GM21390 (cell line): Measurements from ENCODE around the gene NPLOC4.

Source experiments
- ATAC-seq: cut with Tn5 transposase; IDR thresholded peaks from one replicate; pipeline ENCODE4 v1.9.1; 2021; ENCODE audit not compliant: unreplicated experiment

Gene NPLOC4

DNA sequence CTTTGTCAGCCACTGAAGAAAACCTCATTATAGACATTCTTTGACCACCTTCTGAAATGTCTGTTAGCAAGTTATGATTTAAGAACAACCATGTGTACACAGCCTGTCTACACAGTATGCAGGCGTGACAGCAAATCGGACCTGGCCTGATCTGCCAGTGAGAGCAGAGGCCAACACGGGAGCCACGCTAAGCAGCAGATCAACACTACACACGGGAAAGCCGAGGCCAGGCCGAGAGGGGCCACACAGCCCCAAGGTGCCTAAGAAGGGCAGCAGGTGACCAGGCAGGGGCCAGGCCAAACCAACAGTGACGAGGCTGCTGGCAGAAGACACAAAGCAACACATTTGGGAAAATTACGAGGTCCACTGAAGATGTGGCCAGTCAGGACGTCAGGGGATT, 68.5 kb downstream of the NPLOC4 start:
- ATAC-seq: no peak

DNA sequence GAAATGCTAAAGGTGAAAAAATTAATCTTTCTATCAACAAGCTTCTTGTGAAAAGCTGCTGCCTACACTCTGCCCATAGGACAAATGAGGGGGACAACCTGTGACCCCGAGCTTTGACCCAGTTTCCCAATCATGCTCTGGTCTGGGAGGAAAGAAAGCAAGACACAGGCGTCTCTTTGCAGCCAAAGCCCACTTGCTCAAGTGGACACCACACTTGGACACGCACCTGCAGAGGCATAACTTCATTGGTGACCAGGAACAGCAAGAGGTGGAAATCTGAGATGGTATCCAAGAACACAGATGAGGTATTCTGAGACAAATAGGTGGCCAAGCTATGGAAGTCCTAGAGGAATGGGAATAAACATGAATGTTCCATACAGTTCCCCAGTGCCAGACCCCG, 69.7 kb downstream of the NPLOC4 start:
- ATAC-seq: no peak

DNA sequence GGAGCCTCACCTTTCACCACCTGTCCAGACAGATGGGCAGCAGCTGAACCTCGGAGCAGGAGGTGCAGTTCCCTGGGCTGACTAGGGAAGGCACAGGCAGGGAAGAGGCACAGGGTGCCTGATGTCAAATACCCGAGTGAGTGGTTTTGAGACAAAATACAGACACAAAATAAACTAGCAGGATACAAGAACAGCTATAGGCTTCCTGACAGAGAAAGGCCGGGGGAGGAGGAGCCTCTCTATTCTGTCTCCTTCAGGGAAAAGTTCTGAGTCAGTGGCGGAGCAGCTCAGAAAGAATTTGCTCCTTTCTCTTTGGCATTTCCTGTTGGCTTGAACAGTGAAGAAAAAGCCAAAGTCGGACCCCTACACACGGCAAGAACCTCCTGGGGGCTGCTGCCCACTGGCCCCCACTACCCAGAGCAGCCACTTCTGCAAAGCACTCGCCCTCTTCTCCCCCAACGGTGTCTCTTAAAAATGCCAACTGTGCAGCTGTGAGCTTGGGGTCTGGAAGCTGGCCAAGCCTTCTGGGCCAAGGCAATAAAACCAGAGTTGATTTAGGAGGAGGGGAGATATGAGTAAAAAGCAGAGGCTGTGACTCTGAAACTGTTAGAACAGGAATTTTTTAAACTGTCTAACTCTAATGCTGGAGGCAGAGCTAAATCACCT, 70.3 kb downstream of the NPLOC4 start:
- ATAC-seq: no peak

DNA sequence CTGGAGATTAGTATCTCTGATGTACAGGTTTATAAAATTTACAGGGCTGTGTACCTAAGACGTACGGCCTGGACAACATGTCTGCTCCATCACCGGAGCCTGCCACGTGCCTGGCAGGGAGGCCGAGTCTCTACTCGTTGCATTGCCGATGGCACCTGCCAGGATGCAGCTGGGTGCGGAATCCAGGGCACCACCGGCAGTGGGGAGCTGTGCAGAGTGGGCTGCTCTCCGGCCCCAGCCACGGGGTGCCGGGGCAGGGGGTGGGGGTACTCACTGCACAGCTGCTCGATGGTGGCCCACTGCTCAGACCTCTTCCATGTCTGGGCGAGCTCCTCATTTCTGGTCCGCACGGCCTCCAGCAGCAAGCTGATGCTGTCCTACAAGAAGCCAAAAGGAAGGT, 71.7 kb downstream of the NPLOC4 start:
- ATAC-seq: no peak

DNA sequence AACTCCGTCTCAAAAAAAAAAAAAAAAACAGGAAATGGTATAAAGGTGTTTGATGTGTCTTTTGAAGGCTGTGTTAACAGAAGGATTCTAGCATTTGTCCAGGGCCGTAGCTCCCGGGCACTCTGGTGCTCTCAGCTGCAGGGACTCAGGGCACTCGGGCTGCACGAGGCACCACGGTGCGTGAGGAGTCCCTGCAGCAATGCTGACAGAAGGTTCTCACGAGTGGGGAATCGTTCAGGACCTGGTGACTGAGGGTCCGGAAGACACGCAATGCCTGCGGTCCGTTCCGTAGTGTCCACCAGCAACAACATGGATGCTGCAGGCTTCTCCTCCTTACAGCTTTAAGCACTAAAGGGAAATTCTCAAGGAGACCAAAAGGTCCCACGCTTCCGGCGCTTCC, 72.1 kb downstream of the NPLOC4 start:
- ATAC-seq: no peak

DNA sequence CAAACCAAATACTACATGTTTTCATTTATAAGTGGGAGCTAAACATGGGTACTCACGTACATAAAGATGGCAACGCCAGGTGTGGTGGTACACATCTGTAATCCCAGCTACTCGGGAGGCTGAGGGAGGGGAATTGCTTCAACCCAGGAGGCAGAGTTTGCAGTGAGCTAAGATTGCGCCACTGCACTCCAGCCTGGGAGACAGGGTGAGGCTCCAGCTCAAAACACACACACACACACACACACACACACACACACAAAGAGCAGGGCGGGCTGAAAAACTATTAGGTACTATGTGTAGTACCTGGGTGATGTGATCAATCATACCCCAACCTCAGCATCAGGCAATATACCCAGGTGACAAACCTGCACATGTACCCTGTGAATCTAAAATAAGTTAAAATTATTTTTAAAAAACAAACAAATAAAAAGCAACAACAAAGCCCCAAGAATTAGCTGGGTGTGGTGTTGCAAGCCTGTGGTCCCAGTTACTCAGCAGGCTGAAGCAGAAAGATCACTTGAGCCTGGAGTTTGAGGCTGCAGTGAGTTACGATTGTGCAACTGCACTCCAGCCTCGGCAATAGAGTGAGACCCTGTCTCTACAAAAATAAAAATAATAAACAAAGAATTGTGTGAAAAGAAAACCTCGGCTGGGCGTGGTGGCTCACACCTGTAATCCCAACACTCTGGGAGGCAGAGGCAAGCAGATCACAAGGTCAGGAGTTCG, 72.9 kb downstream of the NPLOC4 start:
- no peak for ATAC-seq

DNA sequence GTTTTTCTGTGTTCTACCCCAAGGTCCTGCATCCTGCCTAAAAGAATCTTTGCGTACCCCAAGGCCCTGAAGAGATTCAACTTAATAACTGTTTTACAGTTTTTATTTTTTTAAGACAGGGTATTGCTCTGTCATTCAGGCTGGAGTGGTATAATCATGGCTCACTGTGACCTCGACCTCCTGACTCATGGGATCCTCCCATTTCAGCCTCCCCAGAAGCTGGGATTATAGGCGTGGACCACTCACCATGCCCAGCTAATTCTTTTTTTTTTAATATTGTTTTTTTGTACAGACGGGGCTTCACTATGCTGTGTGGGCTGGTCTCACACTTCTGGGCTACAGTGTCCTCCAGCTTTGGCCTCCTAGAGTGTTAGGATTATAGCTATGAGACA, 75.4 kb downstream of the NPLOC4 start:
- no peak for ATAC-seq

DNA sequence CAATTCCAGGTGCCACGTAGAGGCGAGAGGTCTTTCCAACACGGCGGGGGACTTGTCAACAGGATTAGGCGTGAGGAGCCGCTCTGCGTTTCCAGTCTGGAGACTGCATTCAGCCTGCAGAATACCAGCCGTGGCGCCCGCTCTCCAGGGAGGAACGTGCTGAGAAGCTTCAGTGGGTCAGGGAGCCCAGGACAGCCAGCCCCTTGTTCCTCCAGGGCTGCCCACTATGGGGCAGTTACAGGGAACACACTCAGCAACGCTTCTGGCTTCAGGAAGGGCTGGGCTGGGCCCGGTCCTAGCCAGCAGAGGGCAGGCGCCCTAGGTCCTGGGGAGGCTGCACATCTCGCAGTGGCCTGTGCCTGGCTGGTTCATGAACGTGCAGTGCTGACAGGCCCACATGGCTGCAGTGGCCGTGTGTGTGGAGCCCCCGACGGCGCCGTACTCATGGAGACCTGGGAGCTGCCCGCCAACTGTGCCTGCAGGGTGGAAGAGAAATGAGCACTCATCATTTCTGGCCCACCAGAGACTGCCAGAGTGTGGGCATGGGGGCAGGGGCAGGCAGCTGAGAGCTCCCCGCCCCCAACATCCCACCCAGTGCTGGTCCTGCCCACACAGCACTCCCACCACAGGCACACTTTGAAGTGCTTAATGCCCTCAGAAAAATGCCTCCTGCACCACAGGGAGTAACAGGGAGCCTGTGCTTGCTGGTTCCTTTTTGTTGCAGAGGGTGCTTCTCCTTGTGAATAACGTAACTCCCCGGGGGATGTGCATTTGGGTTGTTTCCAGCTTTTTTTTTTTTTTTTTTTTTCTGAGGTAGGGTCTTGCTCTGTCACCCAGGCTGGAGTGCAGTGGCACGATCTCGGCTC, 77.7 kb downstream of the NPLOC4 start:
- no peak for ATAC-seq

DNA sequence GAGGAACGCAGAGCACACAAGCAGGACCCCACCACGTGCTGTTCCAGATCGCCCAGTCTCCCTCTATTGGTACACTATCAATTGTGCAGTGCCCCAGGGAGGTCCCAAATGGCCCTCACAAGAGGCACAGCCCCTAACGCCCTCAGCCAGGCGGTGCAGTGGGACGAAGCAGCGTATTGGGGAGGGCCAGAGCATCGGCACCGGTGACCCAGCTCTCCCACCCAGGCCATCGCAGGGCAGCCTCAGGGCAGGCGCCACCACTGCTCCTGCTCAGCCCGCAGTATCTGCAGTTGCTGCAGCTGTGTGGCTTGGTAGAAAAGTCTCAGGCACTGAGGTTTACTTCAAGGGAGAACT, 78.8 kb downstream of the NPLOC4 start:
- ATAC-seq: no peak

DNA sequence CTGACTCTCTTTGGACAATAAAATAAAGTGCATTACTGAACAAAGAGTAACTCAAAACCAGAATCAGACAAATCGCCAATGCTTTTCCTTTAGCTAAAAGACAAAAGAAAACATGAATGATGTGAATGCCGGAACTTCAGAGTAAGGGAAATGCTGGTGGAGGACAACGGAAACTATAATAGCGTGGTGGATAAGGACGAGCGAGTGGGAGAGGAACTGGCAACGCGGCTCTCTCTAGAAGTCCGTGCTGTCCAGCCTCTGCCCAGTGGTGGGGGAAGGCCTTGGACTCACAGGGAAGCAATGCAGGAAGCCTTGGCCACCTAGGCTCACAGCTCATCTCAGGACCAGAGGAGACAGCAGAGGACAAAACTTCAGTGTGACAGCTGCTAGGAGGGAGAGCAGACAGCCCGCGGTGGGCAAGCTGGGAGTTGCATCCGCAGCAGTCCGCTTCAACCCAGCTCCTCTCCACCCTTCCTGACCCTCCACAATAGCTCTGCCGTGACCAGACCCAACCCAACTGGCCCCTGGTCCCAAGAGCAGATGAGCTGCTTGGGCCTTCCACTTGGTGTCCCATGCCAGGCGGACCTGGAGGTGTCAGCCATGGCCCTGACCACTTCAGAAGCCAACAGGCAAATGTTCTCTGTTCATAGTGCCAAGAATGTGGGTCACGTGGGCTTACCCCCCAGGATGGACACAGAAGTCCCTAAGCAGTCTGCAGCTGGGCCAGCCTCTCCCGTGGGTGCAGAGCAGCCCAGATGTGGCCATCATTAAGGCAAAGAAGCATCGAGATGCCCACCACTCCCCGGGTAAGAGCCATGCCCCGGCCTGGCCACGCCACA, 79.4 kb downstream of the NPLOC4 start:
- ATAC-seq: no peak

DNA sequence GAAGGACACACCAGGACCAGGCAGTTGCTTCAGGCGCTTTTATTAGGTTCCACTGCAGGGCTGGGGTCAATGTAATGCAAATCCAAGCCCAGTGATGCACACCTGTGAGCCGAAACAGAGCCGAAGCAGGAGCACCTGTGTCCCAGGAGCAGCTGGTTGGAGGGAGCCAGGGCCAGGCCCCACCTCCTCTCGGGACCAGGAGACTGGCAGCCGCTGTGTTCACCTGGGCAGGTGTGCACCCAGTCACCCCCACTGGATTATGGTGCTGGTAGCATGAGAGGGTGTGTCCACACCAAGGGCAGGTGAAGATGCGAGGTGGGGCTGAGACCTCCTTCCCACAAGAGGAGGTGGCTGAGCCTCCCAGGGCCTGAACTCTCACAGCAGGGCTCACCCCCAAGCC, 80.0 kb downstream of the NPLOC4 start:
- ATAC-seq: no peak

DNA sequence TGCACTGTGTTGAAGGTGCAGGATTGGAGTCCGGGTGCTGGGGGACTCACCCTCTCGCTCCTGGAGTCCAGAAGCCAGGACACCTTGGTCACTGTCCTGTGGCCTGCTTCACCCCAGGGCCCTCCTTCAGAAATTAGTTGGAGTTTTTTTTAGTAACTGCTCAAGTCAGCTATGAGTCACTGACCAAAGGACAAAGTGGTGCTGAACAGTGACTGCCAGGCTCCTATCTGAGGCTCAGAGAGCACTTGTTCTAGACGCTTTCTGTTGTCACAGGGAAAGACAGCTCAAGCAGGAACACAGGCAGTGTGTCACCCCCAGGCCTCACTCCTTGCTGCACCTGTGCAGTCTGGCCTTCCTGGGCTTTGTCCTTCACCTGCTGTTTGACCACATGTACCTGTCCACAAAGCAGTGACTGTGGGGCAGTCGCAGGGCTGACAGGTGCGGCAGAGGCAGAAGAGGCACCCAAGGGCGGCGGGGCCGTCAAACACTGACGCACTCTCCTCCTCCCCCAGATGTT, 80.7 kb downstream of the NPLOC4 start:
- no peak for ATAC-seq

DNA sequence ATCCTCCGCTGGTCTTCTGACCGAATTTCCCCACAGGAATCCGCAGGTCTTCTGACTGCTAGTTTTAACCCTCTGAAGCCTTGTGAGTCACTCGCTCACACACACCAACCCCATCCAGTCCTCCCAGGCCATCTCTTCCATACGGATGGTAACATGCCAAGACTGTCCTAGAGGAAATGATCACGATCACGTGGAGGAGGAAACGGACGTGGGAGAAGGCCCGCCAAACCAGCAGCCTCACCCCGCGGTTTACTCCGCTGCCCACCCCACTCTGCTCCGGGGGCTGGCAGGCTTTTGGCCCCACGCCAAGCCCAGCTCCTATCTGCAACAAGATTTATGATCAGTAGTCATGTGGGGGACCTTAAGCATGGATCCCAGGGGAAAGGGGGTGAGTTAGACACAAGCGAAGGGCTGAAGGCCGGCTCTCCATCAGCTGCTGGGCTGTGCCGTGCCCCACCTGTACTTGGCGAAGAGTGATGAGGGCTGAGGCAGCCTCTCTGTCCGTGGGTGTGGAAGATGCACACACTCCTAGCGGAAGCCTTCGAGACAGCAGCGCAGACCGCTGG, 83.2 kb downstream of the NPLOC4 start:
- ATAC-seq: no peak

DNA sequence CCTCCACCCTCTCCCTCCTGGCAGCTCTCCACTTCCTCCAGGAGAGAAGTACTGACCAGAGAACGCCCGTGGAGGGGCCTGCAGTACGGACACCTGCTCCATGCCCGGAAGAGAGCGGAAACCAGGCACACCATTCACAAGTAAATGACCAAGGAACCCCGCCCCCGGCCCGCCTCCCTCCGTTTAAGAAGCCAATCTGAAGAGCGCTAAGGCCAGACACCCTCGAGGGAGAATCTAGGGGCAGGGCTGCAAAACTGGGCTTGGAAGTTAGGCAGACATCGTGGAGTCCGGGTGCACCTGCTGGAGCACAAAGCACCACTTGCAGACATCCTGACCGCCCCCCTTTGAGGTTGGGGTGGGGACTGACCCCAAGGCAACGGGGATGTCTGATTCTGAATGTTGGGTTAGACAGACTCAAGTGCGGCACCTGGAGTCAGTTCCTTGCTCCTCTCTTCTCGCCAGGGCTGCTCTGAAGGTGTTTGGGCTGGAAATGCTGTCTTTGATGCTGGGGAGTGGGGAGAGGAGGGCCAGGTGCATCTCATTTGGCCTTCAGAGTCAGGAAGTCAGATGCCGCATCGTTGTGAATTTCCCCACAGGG, 83.8 kb downstream of the NPLOC4 start:
- peak; percentile 30 for ATAC-seq

DNA sequence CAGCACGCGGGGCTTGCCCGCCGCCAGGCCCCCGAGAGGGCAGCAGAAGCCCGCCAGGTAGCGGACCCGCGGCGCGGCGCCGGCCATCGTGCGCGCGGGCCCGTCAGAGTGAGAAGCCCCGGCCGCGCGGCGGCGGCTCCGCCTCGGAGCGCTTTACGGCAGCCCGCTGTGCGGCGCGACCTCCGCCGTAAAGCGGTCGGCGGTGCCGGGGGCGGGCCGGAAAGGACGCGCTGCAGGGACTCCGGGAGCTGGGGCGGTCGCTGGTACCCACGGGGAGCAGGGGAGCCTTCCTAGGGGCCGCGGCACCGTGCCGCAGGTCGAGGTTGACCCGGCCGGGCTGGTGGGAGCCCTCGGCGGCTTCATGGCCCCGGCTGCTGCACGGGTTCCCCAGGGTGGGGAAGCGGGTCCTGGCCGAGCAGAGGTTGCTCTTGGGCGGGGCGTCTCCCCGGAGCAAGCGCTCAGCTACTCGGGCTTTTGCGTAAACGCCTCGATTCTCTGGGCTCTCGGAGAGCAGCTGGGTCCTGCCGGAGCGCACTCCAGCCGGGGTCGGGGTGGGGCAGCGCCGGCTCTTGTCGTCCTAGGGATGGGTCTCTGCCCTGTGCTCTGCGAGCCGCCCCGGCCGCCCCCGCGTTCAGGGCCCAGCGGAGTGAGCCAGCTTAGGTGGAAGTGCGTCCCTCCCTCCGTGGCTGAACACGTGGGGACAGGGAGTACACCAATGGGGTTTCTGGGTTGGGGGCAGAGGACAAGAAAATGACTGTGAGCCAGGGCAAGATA, 84.5 kb downstream of the NPLOC4 start, which contains the start of gene FAAP100:
FAAP100 (minus strand) TSS at position 110 of the 774 bp plus-strand sequence; CDS start at position 87, 23 bp downstream.
- ATAC-seq: peak; percentile 42

DNA sequence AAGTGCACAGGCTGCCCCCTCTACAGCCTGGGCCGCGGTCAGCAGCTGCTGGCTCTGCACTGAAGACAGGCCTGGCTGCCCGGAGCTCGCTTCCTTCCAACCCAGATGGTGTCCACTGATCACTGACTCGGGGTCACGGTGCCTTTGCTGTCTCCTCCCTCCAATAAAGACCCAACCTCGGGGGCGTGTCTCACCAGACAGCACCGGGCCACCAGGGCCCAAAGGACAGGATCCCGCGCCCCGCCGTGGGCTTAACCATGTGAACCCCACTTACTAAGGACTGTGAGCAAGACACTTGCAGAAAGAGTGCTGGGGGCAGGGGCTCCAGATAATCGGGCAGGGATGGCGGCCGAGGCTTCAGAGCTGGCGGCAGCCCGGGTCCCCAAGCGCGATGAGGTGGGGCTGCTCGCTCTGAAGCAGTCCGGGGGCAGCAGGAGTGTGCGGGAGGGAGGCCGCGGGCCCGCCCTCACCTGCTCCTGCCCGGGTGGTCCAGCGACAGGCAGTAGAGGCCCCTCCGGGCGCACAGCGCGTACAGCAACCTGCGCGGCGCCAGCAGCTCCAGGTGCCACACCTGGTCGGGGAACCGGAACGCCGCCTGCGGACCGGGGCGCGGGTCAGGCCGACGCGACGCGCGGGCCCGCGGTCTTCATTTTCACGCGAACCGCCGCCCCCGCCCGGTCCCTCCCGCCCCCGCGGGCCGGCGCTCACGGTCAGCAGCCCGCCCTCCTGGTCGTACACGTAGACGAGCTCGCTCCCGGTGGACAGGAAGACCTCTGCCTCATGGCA, 85.3 kb downstream of the NPLOC4 start:
- ATAC-seq: peak; percentile 5

DNA sequence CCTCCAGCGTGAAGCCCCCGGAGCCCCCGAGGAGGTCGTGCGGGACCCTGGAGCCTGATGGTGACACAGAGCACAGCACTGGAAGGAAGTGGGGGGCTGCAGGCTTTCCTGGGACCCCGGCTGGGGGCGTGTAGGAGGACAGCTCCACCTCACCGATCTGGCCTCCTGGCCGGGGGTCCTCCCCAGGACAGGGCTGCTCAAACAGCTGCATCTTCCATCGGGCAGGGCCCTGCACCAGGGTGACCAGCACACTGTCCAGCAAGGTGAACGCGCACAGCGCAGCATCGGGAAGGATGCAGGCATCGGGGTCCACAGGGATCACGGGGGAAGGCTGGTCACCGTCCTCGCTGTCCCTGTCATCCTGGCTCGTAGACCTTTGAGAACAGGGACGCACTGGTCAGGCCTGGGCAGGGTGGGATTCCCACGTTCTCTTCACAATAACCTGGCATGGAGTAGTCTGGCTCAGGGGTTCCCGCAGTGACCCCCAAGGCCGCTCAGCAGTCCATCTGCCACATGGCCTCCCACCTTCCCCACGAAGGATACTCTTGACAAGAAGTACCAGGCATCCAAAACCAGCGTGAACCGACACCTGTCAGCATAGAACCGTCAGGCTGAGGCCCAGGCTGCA, 86.0 kb downstream of the NPLOC4 start:
- ATAC-seq: no peak

DNA sequence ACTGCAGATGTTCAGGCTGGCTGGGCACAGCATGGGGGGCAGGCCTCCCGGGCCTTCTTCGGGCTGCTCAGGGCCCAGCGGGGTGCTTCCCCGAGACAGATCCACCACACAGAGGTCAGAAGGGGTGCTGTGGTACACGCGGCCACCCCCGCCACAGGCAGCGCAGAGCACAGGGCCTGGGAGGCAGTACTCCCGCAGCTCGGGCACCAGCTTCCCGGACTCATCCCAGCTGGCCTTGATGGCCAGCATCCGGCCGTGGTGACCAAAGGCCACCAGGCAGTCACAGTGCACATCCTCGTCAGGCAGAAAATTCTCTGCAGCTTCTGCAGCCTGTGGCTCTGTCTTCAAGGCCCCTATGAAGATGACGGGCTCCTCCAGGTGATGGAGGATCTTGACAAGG, 86.6 kb downstream of the NPLOC4 start:
- no peak for ATAC-seq
